Measurements from ENCODE around the gene UBAC1. TPM values are rescaled to one million over a fixed set of nuclear protein-coding genes. Genes with fewer than 3 reads are reported as not detected.

Gene UBAC1
- total RNA-seq, 1 experiment from 2014 or later = 55.6 TPM

GRCh38 chr9:135956802-135957174, 4.4 kb downstream of the UBAC1 start (continued):
- no peak for TF ChIP-seq IRF2 (CRISPR knock-in tag; IDR thresholded peaks at IDR 0.05; ENCODE audit: borderline replicate concordance, low read depth)

- Mint-ChIP-seq H3K27ac (peak overlapping the region; percentile 37; the same call in 1 of the 2 replicates), H3K9me3 (no peaks in the 10 kb centered on the region), H3K27me3 (ENCODE audit: low read depth) (no peaks in the 10 kb centered on the region), H3K4me1 (peaks cover 10% of the 10 kb centered on the region), H3K36me3 (peaks cover 26% of the 10 kb centered on the region), H3K4me3 (no peak overlapping the region)
- no peak for TF ChIP-seq ZNF671 (CRISPR knock-in tag; IDR thresholded peaks at IDR 0.05)
- no peak for TF ChIP-seq SMAD3 (CRISPR knock-in tag; IDR thresholded peaks at IDR 0.05; ENCODE audit: borderline replicate concordance)
- no peak for TF ChIP-seq OVOL2 (CRISPR knock-in tag; IDR thresholded peaks at IDR 0.05; ENCODE audit: borderline replicate concordance)
- no peak for TF ChIP-seq CTCF (IDR thresholded peaks at IDR 0.05)
- TF ChIP-seq ZNF512 (CRISPR knock-in tag; IDR thresholded peaks at IDR 0.05; ENCODE audit: borderline replicate concordance) = no peak
- no peak for TF ChIP-seq STAT6 (CRISPR knock-in tag; conservative IDR thresholded peaks at IDR 0.05; ENCODE audit: low read depth)
- no peak for TF ChIP-seq KAT7 (CRISPR knock-in tag; IDR thresholded peaks at IDR 0.05; ENCODE audit: borderline replicate concordance)
- no peak for TF ChIP-seq HMGXB4 (CRISPR knock-in tag; IDR thresholded peaks at IDR 0.05)
- no peak for TF ChIP-seq ZNF532 (CRISPR knock-in tag; IDR thresholded peaks at IDR 0.05; ENCODE audit: borderline replicate concordance)
- TF ChIP-seq GRHL2 (CRISPR knock-in tag; IDR thresholded peaks at IDR 0.05; ENCODE audit: insufficient replicate concordance, severe bottlenecking) = no peak
- no peak for TF ChIP-seq ZBTB43 (CRISPR knock-in tag; IDR thresholded peaks at IDR 0.05)
- TF ChIP-seq PREB (CRISPR knock-in tag; IDR thresholded peaks at IDR 0.05; ENCODE audit: borderline replicate concordance) = no peak
- no peak for TF ChIP-seq GABPB1 (CRISPR knock-in tag; IDR thresholded peaks at IDR 0.05)
- no peak for TF ChIP-seq CREM (CRISPR knock-in tag; IDR thresholded peaks at IDR 0.05)
- ATAC-seq (no peak), DNase-seq (ENCODE audit: low spot score) (no peak)
- ChIA-PET POLR2A (interaction anchor here (0.6 kb wide), 1 partner anchor 311 kb away, joined by 3 read pairs; no protein-coding TSS in a partner anchor), CTCF (interaction anchor here (1.2 to 2.3 kb wide), 2 partner anchors 12 to 182 kb away, joined by 4 to 7 read pairs; no protein-coding TSS in a partner anchor)
Measured at GRCh38 chr9:135955934-135956801, 5.0 kb downstream of the UBAC1 start.

All from WTC11 (cell line).